Naive thymus-derived CD8-positive, alpha-beta T cell (primary cell): Measurements from ENCODE around the gene C13orf46. TPM values are rescaled to one million over a fixed set of nuclear protein-coding genes. Genes with fewer than 3 reads are reported as not detected.
"Not testable (repeated sequence)": the region's sequence is repeated elsewhere in the genome, so short reads cannot be mapped to it uniquely, and the experiment has no call there.

Experiments
- ATAC-seq, 2 donors: fragments of 150-1000 bp; cut with Tn5 transposase in 1 of 2; sonication (Bioruptor Pico), chemical (Tn5 transposase) in 1 of 2; 1 replicate in 1 of 2; 2 replicates in 1 of 2; pipeline ENCODE4 v1.10.0; 2021; ENCODE audit warnings: mild to moderate bottlenecking in 2 of 2, moderate library complexity in 2 of 2
- POLR2A ChIA-PET: fragments of 350-600 bp; sonication (Branson Sonifier 250); formaldehyde crosslinking; loops from one replicate; lab custom pipeline; 2021; ENCODE audit warnings: antibody characterized with exemption; lab: Charles Lee
- DNase-seq, 10 donors: peaks; one replicate each; pipeline versions ENCODE4 v3.0.0 to v3.0.0-alpha.2; 2020 to 2022
- H3K27ac Mint-ChIP-seq, 10 donors: one replicate each; pipeline ENCODE4 v1.8.0; 2020 to 2022; ENCODE audit warnings: mild to moderate bottlenecking in 10 of 10, mixed read lengths in 10 of 10, moderate library complexity in 4 of 10, inconsistent platforms in 1 of 10
- H3K27me3 Mint-ChIP-seq, 5 donors: one replicate each; pipeline ENCODE4 v1.8.0; 2021 to 2022; ENCODE audit warnings: mixed read lengths in 5 of 5
- H3K36me3 Mint-ChIP-seq, 3 donors: one replicate each; pipeline ENCODE4 v1.8.0; 2020 to 2022; ENCODE audit warnings: mixed read lengths in 3 of 3, mild to moderate bottlenecking in 2 of 3, inconsistent platforms in 1 of 3
- H3K4me1 Mint-ChIP-seq, 4 donors: one replicate each; pipeline ENCODE4 v1.8.0; 2021 to 2022; ENCODE audit warnings: mixed read lengths in 4 of 4
- H3K4me3 Mint-ChIP-seq, 10 donors: one replicate each; pipeline ENCODE4 v1.8.0; 2020 to 2022; ENCODE audit warnings: mild to moderate bottlenecking in 10 of 10, mixed read lengths in 10 of 10, moderate library complexity in 6 of 10, inconsistent platforms in 1 of 10
- H3K9me3 Mint-ChIP-seq, 9 donors: one replicate each; pipeline ENCODE4 v1.8.0; 2020 to 2022; ENCODE audit warnings: mixed read lengths in 9 of 9, mild to moderate bottlenecking in 3 of 9, inconsistent platforms in 1 of 9, moderate library complexity in 1 of 9
- polyA plus RNA-seq, 3 donors: library from polyadenylated mRNA; unstranded; fragments of 300-500 nt; fragmentation: Illumina TruSeq; gene quantifications; one replicate each; pipeline ENCODE4 v1.2.3, GENCODE V29; 2021
- total RNA-seq, 8 experiments: library from RNA in 2 of 8; stranded (reverse) in 2 of 8; gene quantifications; one replicate each; pipeline ENCODE4 v1.2.3 and lab custom pipeline; 2021 to 2026

C13orf46 gene
- total RNA-seq (10 to 100 TPM; 15.6 to 16.2 TPM), polyA plus RNA-seq (1 to 10 TPM in 1 of 3 donors, under 1 TPM in 2; 0.43 to 1.8 (median 0.67) TPM), total RNA-seq (lab: John Stamatoyannopoulos, UW) (0.76 to 10.1 (median 7.0) reads per million in 6 experiments)

GRCh38 chr13:113973218-113974164, at the start of gene C13orf46:
C13orf46 (minus strand) TSS chr13:113974076; CDS start chr13:113973997, 79 bp downstream.
- H3K4me1 Mint-ChIP-seq = peaks cover 0 to 1% (median under 1%) of the 10 kb centered on the region in 4 donors
- peaks cover 0 to 45% (median 5%) of the 10 kb centered on the region in 3 donors for H3K36me3 Mint-ChIP-seq
- H3K27ac Mint-ChIP-seq = peak within 1 kb of the TSS in 6 of 10 donors; percentile 29 to 77 (median 56)
- POLR2A ChIA-PET = no interaction called here
- peaks cover 0 to 2% (median 0%) of the 10 kb centered on the region in 9 donors for H3K9me3 Mint-ChIP-seq
- peak within 1 kb of the TSS in 5 of 10 donors; percentile 8 to 52 (median 34) for H3K4me3 Mint-ChIP-seq
- H3K27me3 Mint-ChIP-seq = no peaks in the 10 kb centered on the region
- ATAC-seq (no peak), DNase-seq (peak in 1 of 10 donors; percentile 43)

- Mint-ChIP-seq H3K27me3 (no peaks in the 10 kb centered on the region), H3K4me1 (peaks cover 0 to 17% (median 6%) of the 10 kb centered on the region in 4 donors), H3K27ac (peak overlapping the region in 2 of 10 donors; percentile 39 to 65), H3K4me3 (peak overlapping the region in 1 of 10 donors; percentile 48), H3K9me3 (peaks cover 0 to 3% (median 0%) of the 10 kb centered on the region in 9 donors), H3K36me3 (peaks cover 0 to 80% (median 4%) of the 10 kb centered on the region in 3 donors)
- POLR2A ChIA-PET = no interaction called here
- no peak for DNase-seq
- ATAC-seq = no peak
Observed at GRCh38 chr13:114022876-114023275, 49.0 kb upstream of the C13orf46 start.

GRCh38 chr13:114022309-114022669, 48.4 kb upstream of the C13orf46 start:
- H3K4me1 Mint-ChIP-seq = peaks cover 0 to 12% (median 6%) of the 10 kb centered on the region in 4 donors
- POLR2A ChIA-PET = interaction anchor here (1.1 kb wide), 2 partner anchors 10 to 89 kb away, joined by 3 read pairs; no protein-coding TSS in a partner anchor
- no peak for ATAC-seq
- peaks cover 0 to 3% (median 0%) of the 10 kb centered on the region in 9 donors for H3K9me3 Mint-ChIP-seq
- DNase-seq = no peak
- H3K27me3 Mint-ChIP-seq = no peaks in the 10 kb centered on the region
- no peak overlapping the region for H3K4me3 Mint-ChIP-seq
- H3K36me3 Mint-ChIP-seq = peaks cover 0 to 82% (median 4%) of the 10 kb centered on the region in 3 donors
- H3K27ac Mint-ChIP-seq = peak overlapping the region in 1 of 10 donors; percentile 10

- H3K4me1 Mint-ChIP-seq = peaks cover 0 to 8% (median 6%) of the 10 kb centered on the region in 4 donors
Observed at GRCh38 chr13:114021464-114022308, 47.8 kb upstream of the C13orf46 start.

GRCh38 chr13:114020750-114021463, 47.0 kb upstream of the C13orf46 start:
- Mint-ChIP-seq H3K4me3 (no peak overlapping the region), H3K27me3 (no peaks in the 10 kb centered on the region), H3K4me1 (peaks cover 0 to 7% (median 6%) of the 10 kb centered on the region in 4 donors), H3K36me3 (peaks cover 0 to 82% (median 12%) of the 10 kb centered on the region in 3 donors), H3K27ac (peak overlapping the region in 4 of 10 donors; percentile 13 to 73 (median 27)), H3K9me3 (peaks cover 0 to 3% (median 0%) of the 10 kb centered on the region in 9 donors)
- ATAC-seq (no peak), DNase-seq (no peak)
- POLR2A ChIA-PET = interaction anchor here (1.1 kb wide), 2 partner anchors 8 to 90 kb away, joined by 3 read pairs; no protein-coding TSS in a partner anchor

More at GRCh38 chr13:114021464-114022308, 47.8 kb upstream of the C13orf46 start:
- Mint-ChIP-seq H3K36me3 (peaks cover 0 to 82% (median 7%) of the 10 kb centered on the region in 3 donors), H3K9me3 (peaks cover 0 to 3% (median 0%) of the 10 kb centered on the region in 9 donors), H3K27ac (peak overlapping the region in 3 of 10 donors; percentile 10 to 38 (median 34)), H3K27me3 (no peaks in the 10 kb centered on the region), H3K4me3 (peak overlapping the region in 1 of 10 donors; percentile 24)
- POLR2A ChIA-PET = interaction anchor here (1.1 kb wide), 2 partner anchors 9 to 89 kb away, joined by 3 read pairs; no protein-coding TSS in a partner anchor
- no peak for DNase-seq
- no peak for ATAC-seq

GRCh38 chr13:114020134-114020533, 46.3 kb upstream of the C13orf46 start:
- POLR2A ChIA-PET, DNase-seq, H3K4me3 Mint-ChIP-seq, H3K4me1 Mint-ChIP-seq, H3K27me3 Mint-ChIP-seq, H3K9me3 Mint-ChIP-seq, ATAC-seq: not testable (repeated sequence)
- H3K27ac Mint-ChIP-seq = peak overlapping the region in 2 of 10 donors; percentile 10 to 34
- peaks cover 0 to 79% (median 12%) of the 10 kb centered on the region in 3 donors for H3K36me3 Mint-ChIP-seq

- Mint-ChIP-seq H3K27me3 (no peaks in the 10 kb centered on the region), H3K4me1 (peaks cover 0 to 4% (median 2%) of the 10 kb centered on the region in 4 donors), H3K9me3 (peaks cover 0 to 3% (median 0%) of the 10 kb centered on the region in 9 donors), H3K27ac (peak overlapping the region in 3 of 10 donors; percentile 61 to 82 (median 77)), H3K36me3 (peaks cover 0 to 80% (median 12%) of the 10 kb centered on the region in 3 donors), H3K4me3 (peak overlapping the region in 3 of 10 donors; percentile 14 to 48 (median 22))
- DNase-seq = peak in 8 of 10 donors; percentile 35 to 57 (median 42)
- peak; percentile 59 to 68 for ATAC-seq
- POLR2A ChIA-PET = no interaction called here
Observed at GRCh38 chr13:114019367-114019766, 45.5 kb upstream of the C13orf46 start.

- Mint-ChIP-seq H3K4me1 (peaks cover 0 to 2% (median 2%) of the 10 kb centered on the region in 4 donors), H3K36me3 (peaks cover 0 to 72% (median 9%) of the 10 kb centered on the region in 3 donors), H3K4me3 (peak overlapping the region in 1 of 10 donors; percentile 18), H3K9me3 (peaks cover 0 to 3% (median 0%) of the 10 kb centered on the region in 9 donors), H3K27ac (peak overlapping the region in 2 of 10 donors; percentile 38 to 45), H3K27me3 (no peaks in the 10 kb centered on the region)
- POLR2A ChIA-PET = interaction anchor here (0.6 kb wide), 1 partner anchor 29 kb away, joined by 3 read pairs; no protein-coding TSS in a partner anchor
- no peak for ATAC-seq
- no peak for DNase-seq
Observed at GRCh38 chr13:114018461-114019055, 44.7 kb upstream of the C13orf46 start.

- no peak for ATAC-seq
- peak overlapping the region in 3 of 10 donors; percentile 11 to 81 (median 45) for H3K27ac Mint-ChIP-seq
- H3K9me3 Mint-ChIP-seq = peaks cover 0 to 3% (median 0%) of the 10 kb centered on the region in 9 donors
- POLR2A ChIA-PET = no interaction called here
- H3K4me1 Mint-ChIP-seq = peaks cover 0 to 2% (median under 1%) of the 10 kb centered on the region in 4 donors
- H3K4me3 Mint-ChIP-seq = no peak overlapping the region
- H3K36me3 Mint-ChIP-seq = peaks cover 0 to 66% (median 8%) of the 10 kb centered on the region in 3 donors
- H3K27me3 Mint-ChIP-seq = no peaks in the 10 kb centered on the region
- DNase-seq = no peak
Observed at GRCh38 chr13:114017966-114018365, 44.1 kb upstream of the C13orf46 start.

- H3K4me3 Mint-ChIP-seq = peak overlapping the region in 3 of 10 donors; percentile 28 to 57 (median 45)
- ATAC-seq = no peak
- H3K27me3 Mint-ChIP-seq = no peaks in the 10 kb centered on the region
- DNase-seq = no peak
- POLR2A ChIA-PET = no interaction called here
- H3K36me3 Mint-ChIP-seq = peaks cover 0 to 62% (median 8%) of the 10 kb centered on the region in 3 donors
- no peaks in the 10 kb centered on the region for H3K9me3 Mint-ChIP-seq
- H3K27ac Mint-ChIP-seq = peak overlapping the region in 5 of 10 donors; percentile 48 to 75 (median 57)
- H3K4me1 Mint-ChIP-seq = peaks cover 0 to 2% (median under 1%) of the 10 kb centered on the region in 4 donors
Observed at GRCh38 chr13:114017028-114017630, 43.3 kb upstream of the C13orf46 start.
